T follicular helper cell (primary cell): ENCODE results near the gene IL10.

Experiments used
- DNase-seq: peaks from one replicate; pipeline ENCODE4 v3.0.0-alpha.2; 2020; ENCODE audit warnings: low read depth
- total RNA-seq, 2 experiments: gene quantifications; one replicate each; lab custom pipeline; 2026; lab: John Stamatoyannopoulos, UW

IL10 gene
- total RNA-seq: 0.06 to 79.8 reads per million in 2 experiments

- no peak for DNase-seq
Measured at GRCh38 chr1:206772243-206772937, at the start of gene IL10. IL10 (minus strand) TSS chr1:206772494; CDS start chr1:206772435, 59 bp downstream.

GRCh38 chr1:206821493-206821892 is 49.2 kb upstream of the IL10 start:
- no peak for DNase-seq

- no peak for DNase-seq
Measured at GRCh38 chr1:206816390-206817287, 44.3 kb upstream of the IL10 start.

- DNase-seq: no peak
Measured at GRCh38 chr1:206814716-206815341, 42.5 kb upstream of the IL10 start.

GRCh38 chr1:206812471-206812870 is 40.2 kb upstream of the IL10 start:
- DNase-seq: no peak

- no peak for DNase-seq
Measured at GRCh38 chr1:206809504-206810084, 37.3 kb upstream of the IL10 start.

GRCh38 chr1:206808615-206809014 is 36.3 kb upstream of the IL10 start:
- peak; percentile 29 for DNase-seq

- no peak for DNase-seq
Measured at GRCh38 chr1:206805357-206805756, 33.1 kb upstream of the IL10 start.

GRCh38 chr1:206804156-206804737 is 32.0 kb upstream of the IL10 start:
- DNase-seq: no peak

GRCh38 chr1:206803221-206803730 is 31.0 kb upstream of the IL10 start:
- DNase-seq: peak; percentile 79

- no peak for DNase-seq
Measured at GRCh38 chr1:206802401-206802800, 30.1 kb upstream of the IL10 start.

- DNase-seq: no peak
Measured at GRCh38 chr1:206801467-206801866, 29.2 kb upstream of the IL10 start.

- no peak for DNase-seq
Measured at GRCh38 chr1:206800891-206801290, 28.6 kb upstream of the IL10 start.

- DNase-seq: no peak
Measured at GRCh38 chr1:206800411-206800810, 28.1 kb upstream of the IL10 start.

GRCh38 chr1:206799311-206799710 is 27.0 kb upstream of the IL10 start:
- no peak for DNase-seq

- no peak for DNase-seq
Measured at GRCh38 chr1:206798384-206798996, 26.2 kb upstream of the IL10 start.

- DNase-seq: no peak
Measured at GRCh38 chr1:206797534-206798383, 25.5 kb upstream of the IL10 start.

GRCh38 chr1:206796981-206797402 is 24.7 kb upstream of the IL10 start:
- DNase-seq: no peak

GRCh38 chr1:206796116-206796515 is 23.8 kb upstream of the IL10 start:
- no peak for DNase-seq

GRCh38 chr1:206794294-206794908 is 22.1 kb upstream of the IL10 start:
- DNase-seq: no peak
